Body of pancreas (tissue), 4 donors: ENCODE measurements around the gene ITIH3. TPM values are rescaled to one million over a fixed set of nuclear protein-coding genes. Genes with fewer than 3 reads are reported as not detected.

Source experiments
- ATAC-seq: fragments of 150-250 bp; one replicate; pipeline ENCODE4 v1.9.1; 2016
- DNase-seq, 4 donors: peaks; one replicate each; pipeline ENCODE4 v3.0.0-alpha.2; 2019
- H3K27ac ChIP-seq, 4 donors: fragments of 200-600 bp; sonication (generic); 1 replicate in 3 of 4; 2 replicates in 1 of 4; pipeline versions ENCODE4 v1.5.1 to v1.6.1; 2016 to 2019; ENCODE audit warnings: mild to moderate bottlenecking in 1 of 4, mixed read lengths in 1 of 4, moderate library complexity in 1 of 4
- H3K27me3 ChIP-seq, 2 donors: fragments of 200-600 bp; sonication (generic); one replicate each; pipeline ENCODE4 v1.6.0; 2016; ENCODE audit warnings: mild to moderate bottlenecking in 1 of 2
- H3K36me3 ChIP-seq, 2 donors: fragments of 200-600 bp; sonication (generic); replicated peaks in 1 of 2; 2 replicates each; pipeline ENCODE4 v1.5.1; 2016; ENCODE audit warnings: low read depth in 2 of 2; ENCODE audit not compliant: insufficient read depth in 1 of 2
- H3K4me1 ChIP-seq: fragments of 200-600 bp; sonication (generic); one replicate; pipeline ENCODE4 v1.6.0; 2016
- H3K4me3 ChIP-seq, 2 donors: fragments of 200-600 bp; sonication (generic); 1 replicate in 1 of 2; 2 replicates in 1 of 2; pipeline ENCODE4 v1.5.1; 2016 to 2019
- H3K9me3 ChIP-seq, 3 donors: fragments of 200-600 bp; sonication (generic); 1 replicate in 2 of 3; 2 replicates in 1 of 3; pipeline ENCODE4 v1.5.1; 2016
- POLR2A ChIP-seq, 3 donors: fragments of 450-650 bp; IDR thresholded peaks; one replicate each; pipeline ENCODE4 v1.6.1; 2016; ENCODE audit warnings: antibody characterized with exemption in 3 of 3, mild to moderate bottlenecking in 2 of 3
- WGBS, 2 donors: methylation state at CpG; one replicate each; pipeline ENCODE4 v1.1.5; 2017; 5-methylcytosine and 5-hydroxymethylcytosine counted together
- intact Hi-C: fragments of 100-400 bp; cut with DNase I; formaldehyde crosslinking; loops from one replicate; pipeline ENCODE4 v1.15.1; 2023
- microRNA-seq, 2 donors: library from miRNA; unstranded; fragments of <30 nt; microRNA quantifications; one replicate each; pipeline ENCODE4, GENCODE V29; 2016; ENCODE audit warnings: borderline number of aligned reads in 2 of 2, borderline replicate concordance in 2 of 2
- small RNA-seq: library from RNA; depleted of rRNA; stranded (forward); fragments of <200 nt; gene quantifications from one replicate; pipeline ENCODE3, GENCODE V24; 2016
- total RNA-seq, 2 donors: library from RNA; depleted of rRNA; stranded (reverse); fragments of >200 nt; gene quantifications; one replicate each; pipeline ENCODE4 v1.1.0, GENCODE V29; 2016
- TF ChIP-seq, protein P1 (sequence below), 7 experiments: fragments of 450-650 bp in 4 of 7; fragments of 200-600 bp in 3 of 7; sonication (generic) in 3 of 7; IDR thresholded peaks; one replicate each; pipeline ENCODE4 v1.5.1; 2016 to 2019; ENCODE audit warnings: antibody characterized with exemption in 7 of 7

ITIH3 gene
- total RNA-seq, 2 donors from 2014 or later: 1.6 TPM; not detected in 1

DNA sequence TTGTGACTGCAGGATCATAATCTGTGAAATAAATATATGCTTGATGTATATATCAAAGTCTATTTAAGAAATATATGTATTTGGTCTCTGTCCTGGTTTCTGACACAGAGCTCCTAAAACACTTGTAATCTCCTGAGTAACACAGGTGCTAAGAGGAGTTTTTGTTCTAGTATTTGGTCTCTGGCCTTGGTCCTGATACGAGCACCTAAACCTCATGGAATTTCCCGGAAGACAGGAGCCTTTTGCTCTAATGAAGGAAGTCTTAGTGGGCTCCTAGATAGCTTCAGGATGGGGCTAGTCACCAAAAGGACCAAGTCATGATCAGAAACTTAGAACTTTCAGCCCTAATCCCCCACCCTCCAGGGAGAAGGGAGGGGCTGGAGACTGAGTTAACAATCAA, 59.4 kb downstream of the ITIH3 start:
- no peaks in the 10 kb centered on the region for H3K4me1 ChIP-seq
- TF ChIP-seq, protein P1, sequence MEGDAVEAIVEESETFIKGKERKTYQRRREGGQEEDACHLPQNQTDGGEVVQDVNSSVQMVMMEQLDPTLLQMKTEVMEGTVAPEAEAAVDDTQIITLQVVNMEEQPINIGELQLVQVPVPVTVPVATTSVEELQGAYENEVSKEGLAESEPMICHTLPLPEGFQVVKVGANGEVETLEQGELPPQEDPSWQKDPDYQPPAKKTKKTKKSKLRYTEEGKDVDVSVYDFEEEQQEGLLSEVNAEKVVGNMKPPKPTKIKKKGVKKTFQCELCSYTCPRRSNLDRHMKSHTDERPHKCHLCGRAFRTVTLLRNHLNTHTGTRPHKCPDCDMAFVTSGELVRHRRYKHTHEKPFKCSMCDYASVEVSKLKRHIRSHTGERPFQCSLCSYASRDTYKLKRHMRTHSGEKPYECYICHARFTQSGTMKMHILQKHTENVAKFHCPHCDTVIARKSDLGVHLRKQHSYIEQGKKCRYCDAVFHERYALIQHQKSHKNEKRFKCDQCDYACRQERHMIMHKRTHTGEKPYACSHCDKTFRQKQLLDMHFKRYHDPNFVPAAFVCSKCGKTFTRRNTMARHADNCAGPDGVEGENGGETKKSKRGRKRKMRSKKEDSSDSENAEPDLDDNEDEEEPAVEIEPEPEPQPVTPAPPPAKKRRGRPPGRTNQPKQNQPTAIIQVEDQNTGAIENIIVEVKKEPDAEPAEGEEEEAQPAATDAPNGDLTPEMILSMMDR (IDR thresholded peaks at IDR 0.05): no peak
- TF ChIP-seq POLR2A (IDR thresholded peaks at IDR 0.05): no peak
- H3K36me3 ChIP-seq: peaks cover 0 to 3% of the 10 kb centered on the region in 2 donors

DNA sequence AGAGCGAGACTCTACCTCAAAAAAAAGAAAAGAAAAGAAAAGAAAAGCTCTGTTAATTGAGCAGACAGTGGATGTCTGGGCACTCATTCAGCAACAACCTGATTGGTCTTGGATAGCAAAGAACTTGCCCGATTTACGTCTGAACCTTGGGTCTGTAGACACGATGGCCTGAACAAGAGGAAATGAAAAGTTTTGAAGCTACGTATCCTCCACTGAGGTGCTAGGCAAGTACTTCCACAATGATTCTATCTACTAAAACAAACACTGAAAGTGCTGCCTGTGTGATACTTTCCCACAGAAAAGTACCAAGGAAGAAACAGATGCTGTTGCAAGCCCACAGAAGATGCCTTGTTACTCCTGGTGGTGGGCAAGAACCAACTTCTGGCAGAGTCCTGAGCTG, 62.1 kb downstream of the ITIH3 start:
- H3K4me3 ChIP-seq: no peak overlapping the region
- 55 to 57% methylated on average over 5 of the region's 5 CpGs for WGBS, 2 donors
- H3K4me1 ChIP-seq: peaks cover 10% of the 10 kb centered on the region
- ATAC-seq (no peak), DNase-seq (no peak)
- H3K27ac ChIP-seq: no peak overlapping the region
- no peaks in the 10 kb centered on the region for H3K27me3 ChIP-seq
- H3K9me3 ChIP-seq: no peaks in the 10 kb centered on the region
- H3K36me3 ChIP-seq: peaks cover 0 to 3% of the 10 kb centered on the region in 2 donors
- TF ChIP-seq, protein P1 (IDR thresholded peaks at IDR 0.05): no peak
- no peak for TF ChIP-seq POLR2A (IDR thresholded peaks at IDR 0.05)
- intact Hi-C loops: no loop called here

More for the DNA sequence above, 59.4 kb downstream of the ITIH3 start:
- intact Hi-C loops: loop anchor here (5.0 kb wide), 1 partner anchor 223 kb away; no protein-coding TSS in a partner anchor
- ATAC-seq: no peak
- Histone ChIP-seq H3K9me3 (no peaks in the 10 kb centered on the region), H3K27ac (no peak overlapping the region), H3K4me3 (no peak overlapping the region), H3K27me3 (no peaks in the 10 kb centered on the region)
- no peak for DNase-seq
- 69 to 81% methylated on average over 2 of the region's 2 CpGs for WGBS, 2 donors

DNA sequence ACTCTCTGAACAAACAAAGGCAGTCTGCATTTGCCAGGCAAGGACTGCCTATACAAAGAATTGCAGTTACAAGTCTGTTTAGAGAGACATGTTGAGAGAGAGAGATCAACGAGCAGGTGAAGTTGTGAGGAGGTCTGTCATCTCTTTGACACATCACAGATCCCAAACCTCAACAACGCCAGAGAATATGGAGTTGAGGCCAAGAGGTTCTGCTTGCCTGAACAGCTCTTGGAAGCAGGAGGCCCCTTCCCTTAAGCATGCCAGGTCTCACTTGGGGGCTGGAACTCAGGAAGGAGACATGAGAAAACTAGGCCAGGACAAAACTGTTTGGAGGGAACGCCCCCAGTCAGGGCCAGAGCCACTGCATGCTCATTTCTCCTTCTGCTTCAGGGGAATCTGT, 62.5 kb downstream of the ITIH3 start:
- WGBS, 2 donors: 77 to 82% methylated on average over 3 of the region's 3 CpGs
- Histone ChIP-seq H3K27ac (no peak overlapping the region), H3K9me3 (no peaks in the 10 kb centered on the region), H3K36me3 (peaks cover 0 to under 1% of the 10 kb centered on the region in 2 donors), H3K4me1 (peaks cover 10% of the 10 kb centered on the region), H3K27me3 (no peaks in the 10 kb centered on the region), H3K4me3 (no peak overlapping the region)
- DNase-seq: no peak
- intact Hi-C loops: no loop called here
- TF ChIP-seq POLR2A (IDR thresholded peaks at IDR 0.05): no peak
- TF ChIP-seq, protein P1 (IDR thresholded peaks at IDR 0.05): no peak
- no peak for ATAC-seq

DNA sequence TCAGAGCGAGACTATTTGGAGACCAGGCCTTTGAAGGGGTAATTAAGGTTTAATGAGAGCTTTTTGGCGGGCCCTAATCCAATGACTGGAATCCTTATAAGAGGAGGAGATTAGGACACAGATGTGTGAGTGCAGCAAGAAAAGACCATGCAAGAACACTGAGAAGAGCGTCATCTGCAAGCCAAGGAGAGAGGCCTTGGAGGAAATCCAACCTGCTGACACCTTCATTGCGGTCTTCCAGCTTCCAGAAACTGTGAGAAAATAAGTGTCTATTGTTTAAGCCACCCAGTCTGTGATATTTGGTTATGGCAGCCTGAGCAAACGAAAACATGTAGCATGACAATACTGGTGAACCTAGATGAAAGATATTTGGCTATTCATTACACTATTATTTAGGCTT, 63.3 kb downstream of the ITIH3 start:
- intact Hi-C loops: no loop called here
- ATAC-seq (no peak), DNase-seq (peak in 3 of 4 donors; percentile 27 to 62 (median 44))
- H3K9me3 ChIP-seq: no peaks in the 10 kb centered on the region
- H3K27ac ChIP-seq: no peak overlapping the region
- TF ChIP-seq, protein P1 (IDR thresholded peaks at IDR 0.05): no peak
- H3K4me3 ChIP-seq: no peak overlapping the region
- H3K27me3 ChIP-seq: no peaks in the 10 kb centered on the region
- 58 to 69% methylated on average over 5 of the region's 5 CpGs for WGBS, 2 donors
- no peaks in the 10 kb centered on the region for H3K36me3 ChIP-seq
- peaks cover 10% of the 10 kb centered on the region for H3K4me1 ChIP-seq

Small RNAs within 50 kb of the gene (microRNA-seq; reads per million reads assigned to microRNA genes)
- 0 reads per million in 2 donors for gene MIR8064

Small RNAs within 50 kb of the gene (small RNA-seq; reads per million reads assigned to genes)
- gene MIR8064: not detected
- gene MUSTN1: not detected

Other genes starting within 250 kb of the ITIH3 start
- 10 to 100 TPM; 62.3 to 72.8 TPM for gene PBRM1, start 108.9 kb upstream of the ITIH3 start, total RNA-seq
- 100 to 1,000 TPM in 1 of 2 donors, 10 to 100 TPM in 1; 46.2 to 122 TPM for gene GNL3, start 108.8 kb upstream of the ITIH3 start, total RNA-seq
- 10 to 100 TPM; 43.8 to 92.0 TPM for gene GLT8D1, start 89.0 kb upstream of the ITIH3 start, total RNA-seq
- 10 to 100 TPM; 33.0 to 59.9 TPM for gene SPCS1, start 88.7 kb upstream of the ITIH3 start, total RNA-seq
- 10 to 100 TPM; 10.1 to 73.2 TPM for gene NEK4, start 23.9 kb upstream of the ITIH3 start, total RNA-seq
- gene ITIH1, start 17.2 kb upstream of the ITIH3 start, total RNA-seq: 1 to 10 TPM in 1 of 2 donors, not detected in 1; 4.4 TPM
- 10 to 100 TPM; 60.7 to 86.7 TPM for gene ITIH4, start 35.9 kb downstream of the ITIH3 start, total RNA-seq
- 1 to 10 TPM in 1 of 2 donors, not detected in 1; 3.9 TPM for gene MUSTN1, start 40.2 kb downstream of the ITIH3 start, total RNA-seq
- gene STIMATE, start 102.8 kb downstream of the ITIH3 start, total RNA-seq: 10 to 100 TPM; 13.0 to 63.0 TPM